Choroid plexus epithelial cell (primary cell): Measurements from ENCODE around the gene SLC9A5.

Experiments used
- DNase-seq: peaks from one replicate; pipeline ENCODE4 v3.0.0-alpha.2; 2010; ENCODE audit warnings: low read depth
- H3K4me3 ChIP-seq: 2 replicates; pipeline ENCODE4 v1.5.1; 2011; ENCODE audit warnings: low read depth, mild to moderate bottlenecking, control low read depth, low read length, moderate library complexity
- CTCF ChIP-seq: conservative IDR thresholded peaks from 2 replicates; pipeline ENCODE4 v1.5.1; 2011; ENCODE audit warnings: low read depth, mild to moderate bottlenecking, control low read depth, inconsistent platforms, low read length, moderate library complexity

The SLC9A5 gene

GRCh38 chr16:67202956-67203493 is 45.8 kb upstream of the SLC9A5 start:
- H3K4me3 ChIP-seq: no peak overlapping the region
- no peak for DNase-seq
- no peak for TF ChIP-seq CTCF

GRCh38 chr16:67204076-67204475 is 44.7 kb upstream of the SLC9A5 start:
- H3K4me3 ChIP-seq: no peak overlapping the region
- no peak for TF ChIP-seq CTCF
- no peak for DNase-seq

- no peak for TF ChIP-seq CTCF
- no peak for DNase-seq
- no peak overlapping the region for H3K4me3 ChIP-seq
Observed at GRCh38 chr16:67206129-67206837, 42.5 kb upstream of the SLC9A5 start.

GRCh38 chr16:67206838-67207248 is 41.9 kb upstream of the SLC9A5 start:
- DNase-seq: no peak
- no peak for TF ChIP-seq CTCF
- no peak overlapping the region for H3K4me3 ChIP-seq

GRCh38 chr16:67207249-67208091 is 41.3 kb upstream of the SLC9A5 start:
- no peak overlapping the region for H3K4me3 ChIP-seq
- DNase-seq: no peak
- TF ChIP-seq CTCF: no peak

- no peak for DNase-seq
- H3K4me3 ChIP-seq: no peak overlapping the region
- no peak for TF ChIP-seq CTCF
Observed at GRCh38 chr16:67208154-67208896, 40.5 kb upstream of the SLC9A5 start.
